NCI-H2171 (cell line): ENCODE data around the gene KCNMA1.
A peak's percentile ranks its signal among the peaks of the same experiment; 100 is the strongest.
"Not testable (repeated sequence)": the region's sequence is repeated elsewhere in the genome, so short reads cannot be mapped to it uniquely, and the experiment has no call there.

Source experiments
- DNase-seq: peaks from one replicate; lab custom pipeline; 2025; lab: John Stamatoyannopoulos, UW

The KCNMA1 gene

GRCh38 chr10:77661674-77662073 is 24.1 kb upstream of the KCNMA1 start:
- no peak for DNase-seq

- no peak for DNase-seq
These were observed 23.5 kb upstream of the KCNMA1 start for GRCh38 chr10:77661100-77661499.

- DNase-seq = not testable (repeated sequence)
These were observed 21.6 kb upstream of the KCNMA1 start for GRCh38 chr10:77659046-77659670.

GRCh38 chr10:77653210-77653609 is 15.6 kb upstream of the KCNMA1 start:
- DNase-seq = no peak

- DNase-seq = no peak
These were observed 12.0 kb upstream of the KCNMA1 start for GRCh38 chr10:77649333-77650331.

GRCh38 chr10:77648472-77648871 is 10.9 kb upstream of the KCNMA1 start:
- DNase-seq = no peak

- no peak for DNase-seq
These were observed 10.1 kb upstream of the KCNMA1 start for GRCh38 chr10:77647543-77648293.

GRCh38 chr10:77644557-77645243 is 7.1 kb upstream of the KCNMA1 start:
- DNase-seq = no peak

- DNase-seq = peak; percentile 2
These were observed 6.3 kb upstream of the KCNMA1 start for GRCh38 chr10:77643795-77644468.

GRCh38 chr10:77641788-77642397 is 4.3 kb upstream of the KCNMA1 start:
- peak; percentile 48 for DNase-seq

- DNase-seq = no peak
These were observed 3.7 kb upstream of the KCNMA1 start for GRCh38 chr10:77641344-77641743.

GRCh38 chr10:77640167-77640566 is 2.6 kb upstream of the KCNMA1 start:
- no peak for DNase-seq

GRCh38 chr10:77639756-77640155 is 2.1 kb upstream of the KCNMA1 start:
- no peak for DNase-seq

- DNase-seq = peak; percentile 22
These were observed 903 bp upstream of the KCNMA1 start for GRCh38 chr10:77638321-77639101.

- peak; percentile 8 for DNase-seq
These were observed 559 bp downstream of the KCNMA1 start for GRCh38 chr10:77636967-77637531.

GRCh38 chr10:77636282-77636966 is 1.2 kb downstream of the KCNMA1 start:
- DNase-seq = no peak

GRCh38 chr10:77635402-77636227 is 2.0 kb downstream of the KCNMA1 start:
- no peak for DNase-seq

GRCh38 chr10:77634939-77635338 is 2.7 kb downstream of the KCNMA1 start:
- no peak for DNase-seq
